GM21619 (cell line): ENCODE measurements around the gene C1QTNF8.

Source experiments
- ATAC-seq: cut with Tn5 transposase; IDR thresholded peaks from one replicate; pipeline ENCODE4 v1.9.1; 2021; ENCODE audit not compliant: unreplicated experiment

The C1QTNF8 gene

GRCh38 chr16:1047801-1048200 is 48.2 kb downstream of the C1QTNF8 start:
- no peak for ATAC-seq

GRCh38 chr16:1047123-1047522 is 48.9 kb downstream of the C1QTNF8 start:
- no peak for ATAC-seq

GRCh38 chr16:1045993-1046911 is 49.8 kb downstream of the C1QTNF8 start:
- no peak for ATAC-seq

- ATAC-seq = no peak
Measured at GRCh38 chr16:1045310-1045992, 50.6 kb downstream of the C1QTNF8 start.

GRCh38 chr16:1044460-1045309 is 51.4 kb downstream of the C1QTNF8 start:
- no peak for ATAC-seq

- no peak for ATAC-seq
Measured at GRCh38 chr16:1043881-1044451, 52.1 kb downstream of the C1QTNF8 start.

GRCh38 chr16:1042866-1043265 is 53.2 kb downstream of the C1QTNF8 start:
- ATAC-seq = no peak

GRCh38 chr16:1042049-1042744 is 53.8 kb downstream of the C1QTNF8 start:
- ATAC-seq = no peak

GRCh38 chr16:1040346-1040745 is 55.7 kb downstream of the C1QTNF8 start:
- ATAC-seq = no peak

GRCh38 chr16:1039762-1040161 is 56.3 kb downstream of the C1QTNF8 start:
- no peak for ATAC-seq

GRCh38 chr16:1038932-1039331 is 57.1 kb downstream of the C1QTNF8 start:
- ATAC-seq = no peak
